ENCODE data around the gene ICAM2. TPM values are rescaled to one million over a fixed set of nuclear protein-coding genes. Genes with fewer than 3 reads are reported as not detected.

Gene ICAM2
- total RNA-seq, 1 experiment from 2014 or later, result 0.87 TPM

DNA sequence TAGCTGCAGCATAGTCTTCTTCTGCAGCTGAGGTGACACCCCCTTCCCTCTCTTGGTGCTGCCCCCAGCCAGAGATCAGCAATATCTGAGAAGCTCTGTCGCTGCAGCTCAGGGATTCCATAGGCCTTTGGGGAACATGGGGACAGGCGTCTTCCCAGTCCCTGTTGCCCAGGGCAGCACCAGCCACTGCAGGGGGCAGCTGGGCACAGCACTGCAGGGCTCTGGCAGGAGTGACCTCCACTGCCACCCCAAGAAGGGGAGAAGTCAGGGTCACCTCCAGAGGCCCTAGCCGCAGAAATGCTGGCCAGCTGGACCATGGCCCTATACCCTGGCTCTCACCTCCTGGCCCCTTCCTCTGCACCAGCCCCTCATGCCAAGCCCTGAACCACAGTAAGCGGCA lies 64.6 kb downstream of the ICAM2 start:
- no peak for DNase-seq (ENCODE audit: low read depth in 1 of 2, low spot score in 2 of 2)
- no peaks in the 10 kb centered on the region; the same call in 1 of the 2 replicates for H3K27me3 ChIP-seq (replicated peaks)
- H3K4me3 ChIP-seq, result no peak overlapping the region
- no peaks in the 10 kb centered on the region for H3K4me1 ChIP-seq (replicated peaks)
- H3K36me3 ChIP-seq, result no peaks in the 10 kb centered on the region
- H3K27ac ChIP-seq, result no peak overlapping the region
- H3K9me3 ChIP-seq (replicated peaks), result no peaks in the 10 kb centered on the region

DNA sequence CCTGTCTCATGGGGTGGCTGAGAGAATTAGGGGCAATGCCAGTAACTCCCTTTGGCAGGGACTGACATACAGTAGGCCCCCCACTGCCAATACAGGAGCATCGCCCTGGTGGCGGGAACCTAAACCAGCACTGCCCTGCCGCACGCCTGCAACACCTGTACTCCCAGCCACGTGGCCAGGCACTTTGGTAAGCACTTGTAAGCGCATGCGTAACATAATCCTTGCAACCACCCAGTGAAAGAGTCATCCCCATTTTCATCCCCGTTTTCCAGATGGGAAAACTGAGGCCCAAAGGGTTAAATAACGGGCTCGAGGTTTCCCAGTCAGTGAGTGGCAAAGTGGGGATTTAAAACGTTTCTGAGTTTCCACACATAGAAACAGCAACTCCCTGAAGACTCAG lies 65.2 kb downstream of the ICAM2 start:
- Histone ChIP-seq H3K36me3 (no peaks in the 10 kb centered on the region), H3K4me1 (replicated peaks) (no peaks in the 10 kb centered on the region), H3K27me3 (replicated peaks) (no peaks in the 10 kb centered on the region; the same call in 1 of the 2 replicates), H3K27ac (no peak overlapping the region), H3K9me3 (replicated peaks) (no peaks in the 10 kb centered on the region), H3K4me3 (no peak overlapping the region)
- DNase-seq (ENCODE audit: low read depth in 1 of 2, low spot score in 2 of 2), result no peak

- Histone ChIP-seq H3K36me3 (no peaks in the 10 kb centered on the region), H3K4me3 (no peak overlapping the region), H3K27ac (no peak overlapping the region), H3K4me1 (replicated peaks) (no peaks in the 10 kb centered on the region), H3K27me3 (replicated peaks) (no peaks in the 10 kb centered on the region; the same call in 1 of the 2 replicates), H3K9me3 (replicated peaks) (no peaks in the 10 kb centered on the region)
- no peak for DNase-seq (ENCODE audit: low read depth in 1 of 2, low spot score in 2 of 2)
Observed at GRCh38 chr17:63954402-63955063, 65.9 kb downstream of the ICAM2 start.

Other genes with a start within 250 kb of the ICAM2 start
- gene CCDC47, start 247.0 kb downstream of the ICAM2 start, total RNA-seq (2014; rRNA removed; shearing (Covaris generic)), result 106 and 125 TPM in 2 replicates
- gene DDX42, start 246.5 kb downstream of the ICAM2 start, total RNA-seq (2014; rRNA removed; shearing (Covaris generic)), result 102 and 118 TPM in 2 replicates
- gene PSMC5, start 193.2 kb downstream of the ICAM2 start, total RNA-seq (2014; rRNA removed; shearing (Covaris generic)), result 54.4 and 63.7 TPM in 2 replicates
- 68.9 and 80.2 TPM in 2 replicates for gene FTSJ3, start 193.0 kb downstream of the ICAM2 start, total RNA-seq (2014; rRNA removed; shearing (Covaris generic))
- 75.9 and 115 TPM in 2 replicates for gene SMARCD2, start 177.9 kb downstream of the ICAM2 start, total RNA-seq (2014; rRNA removed; shearing (Covaris generic))
- not detected in 2 replicates for gene CSH2, start 147.0 kb downstream of the ICAM2 start, total RNA-seq (2014; rRNA removed; shearing (Covaris generic))
- not detected in 2 replicates for gene GH2, start 138.7 kb downstream of the ICAM2 start, total RNA-seq (2014; rRNA removed; shearing (Covaris generic))
- not detected in 2 replicates for gene CSH1, start 124.1 kb downstream of the ICAM2 start, total RNA-seq (2014; rRNA removed; shearing (Covaris generic))
- not detected in 2 replicates for gene CSHL1, start 109.4 kb downstream of the ICAM2 start, total RNA-seq (2014; rRNA removed; shearing (Covaris generic))
- not detected in 2 replicates for gene GH1, start 101.8 kb downstream of the ICAM2 start, total RNA-seq (2014; rRNA removed; shearing (Covaris generic))
- gene CD79B, start 88.3 kb downstream of the ICAM2 start, total RNA-seq (2014; rRNA removed; shearing (Covaris generic)), result not detected in 2 replicates
- gene SCN4A, start 47.7 kb downstream of the ICAM2 start, total RNA-seq (2014; rRNA removed; shearing (Covaris generic)), result not detected in 2 replicates
- gene PRR29, start 22.3 kb downstream of the ICAM2 start, total RNA-seq (2014; rRNA removed; shearing (Covaris generic)), result 0.08 TPM in 1 of 2 replicates, not detected in the other
- gene ERN1, start 109.5 kb upstream of the ICAM2 start, total RNA-seq (2014; rRNA removed; shearing (Covaris generic)), result 4.4 and 5.8 TPM in 2 replicates
- gene TEX2, start 242.6 kb upstream of the ICAM2 start, total RNA-seq (2014; rRNA removed; shearing (Covaris generic)), result 10.7 and 13.7 TPM in 2 replicates